Ishikawa (cell line): ENCODE results near the gene ANO3.

Source experiments
- CEBPB ChIP-seq: IDR thresholded peaks from 2 replicates; pipeline ENCODE4 v1.6.1; 2012
- CREB1 ChIP-seq: IDR thresholded peaks from 2 replicates; pipeline ENCODE4 v1.6.1; 2012; ENCODE audit warnings: low read depth
- EGR1 ChIP-seq: IDR thresholded peaks from 2 replicates; pipeline ENCODE4 v1.6.1; 2012
- EP300 ChIP-seq: IDR thresholded peaks from 2 replicates; pipeline ENCODE4 v1.6.1; 2012; ENCODE audit warnings: borderline replicate concordance
- FOXM1 ChIP-seq: IDR thresholded peaks from 2 replicates; pipeline ENCODE4 v1.6.1; 2012; ENCODE audit warnings: low read depth, borderline replicate concordance
- NFIC ChIP-seq: IDR thresholded peaks from 2 replicates; pipeline ENCODE4 v1.6.1; 2012
- RAD21 ChIP-seq: IDR thresholded peaks from 2 replicates; pipeline ENCODE4 v1.6.1; 2012; ENCODE audit warnings: low read depth
- TAF1 ChIP-seq: IDR thresholded peaks from 2 replicates; pipeline ENCODE4 v1.6.1; 2012; ENCODE audit warnings: low read depth, mild to moderate bottlenecking
- TCF12 ChIP-seq: IDR thresholded peaks from 2 replicates; pipeline ENCODE4 v1.6.1; 2012; ENCODE audit warnings: low read depth
- TEAD4 ChIP-seq: IDR thresholded peaks from 2 replicates; pipeline ENCODE4 v1.6.1; 2012
- USF1 ChIP-seq: IDR thresholded peaks from 2 replicates; pipeline ENCODE4 v1.6.1; 2012
- YY1 ChIP-seq: IDR thresholded peaks from 2 replicates; pipeline ENCODE4 v1.6.1; 2012; ENCODE audit warnings: low read depth
- ZBTB7A ChIP-seq: IDR thresholded peaks from 2 replicates; pipeline ENCODE4 v1.6.1; 2012; ENCODE audit warnings: low read depth
- TF ChIP-seq, protein P1 (sequence below): IDR thresholded peaks from 2 replicates; pipeline ENCODE4 v1.6.1; 2012
- TF ChIP-seq, protein P2 (sequence below): IDR thresholded peaks from 2 replicates; pipeline ENCODE4 v1.6.1; 2012; ENCODE audit warnings: low read depth, mild to moderate bottlenecking

Gene ANO3

GRCh38 chr11:26618441-26618840 lies 286.5 kb downstream of the ANO3 start:
- TF ChIP-seq CEBPB (no peak), YY1 (no peak), TAF1 (no peak), FOXM1 (no peak), RAD21 (no peak), ZBTB7A (no peak)
- TF ChIP-seq, protein P1, sequence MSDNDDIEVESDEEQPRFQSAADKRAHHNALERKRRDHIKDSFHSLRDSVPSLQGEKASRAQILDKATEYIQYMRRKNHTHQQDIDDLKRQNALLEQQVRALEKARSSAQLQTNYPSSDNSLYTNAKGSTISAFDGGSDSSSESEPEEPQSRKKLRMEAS = no peak

DNA sequence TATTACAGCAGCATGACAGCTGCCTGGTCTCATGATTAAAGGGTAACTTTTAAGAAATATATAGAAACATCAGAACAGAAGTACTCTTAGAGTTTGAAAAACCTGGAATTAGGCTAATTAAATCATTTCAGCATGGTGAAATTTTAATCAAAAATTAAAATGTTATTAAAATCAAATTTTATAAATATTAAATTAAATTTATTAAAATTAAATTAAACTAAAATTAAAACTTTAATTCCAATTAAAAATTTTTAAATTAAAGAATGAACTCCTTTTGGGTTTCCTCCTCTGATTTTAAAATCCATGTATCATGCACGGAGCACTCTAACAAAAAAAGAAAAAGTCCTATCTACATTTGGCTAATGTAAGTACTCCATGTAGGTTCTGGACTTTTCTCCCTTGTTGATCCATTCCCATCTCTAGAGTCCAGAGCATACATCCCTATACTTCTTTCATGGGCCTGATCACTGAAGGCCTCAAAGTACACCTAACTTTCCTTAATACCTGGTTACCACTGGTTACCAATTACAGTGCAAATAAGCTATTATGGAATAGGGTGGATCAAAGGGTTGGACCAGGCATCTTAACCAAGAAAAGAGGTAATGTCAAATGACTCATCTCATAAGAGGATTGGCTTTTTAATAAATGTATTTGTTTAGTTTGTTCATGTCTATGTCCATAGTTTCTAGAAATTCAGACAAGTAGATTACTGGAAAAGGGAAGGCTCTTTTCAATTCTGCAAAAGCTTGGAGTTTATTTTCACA lies 288.5 kb downstream of the ANO3 start:
- TF ChIP-seq YY1 (no peak), USF1 (no peak), TCF12 (no peak), EP300 (no peak), TEAD4 (no peak), CEBPB (no peak), FOXM1 (no peak), EGR1 (no peak), RAD21 (no peak), NFIC (no peak)

GRCh38 chr11:26621132-26621531 lies 289.2 kb downstream of the ANO3 start:
- TF ChIP-seq CEBPB (no peak), CREB1 (no peak), TEAD4 (no peak), NFIC (no peak), FOXM1 (no peak), RAD21 (no peak), TCF12 (no peak), YY1 (no peak), USF1 (no peak), TAF1 (no peak), ZBTB7A (no peak), EP300 (no peak), EGR1 (no peak)
- TF ChIP-seq, protein P1 = no peak
- TF ChIP-seq, protein P2, sequence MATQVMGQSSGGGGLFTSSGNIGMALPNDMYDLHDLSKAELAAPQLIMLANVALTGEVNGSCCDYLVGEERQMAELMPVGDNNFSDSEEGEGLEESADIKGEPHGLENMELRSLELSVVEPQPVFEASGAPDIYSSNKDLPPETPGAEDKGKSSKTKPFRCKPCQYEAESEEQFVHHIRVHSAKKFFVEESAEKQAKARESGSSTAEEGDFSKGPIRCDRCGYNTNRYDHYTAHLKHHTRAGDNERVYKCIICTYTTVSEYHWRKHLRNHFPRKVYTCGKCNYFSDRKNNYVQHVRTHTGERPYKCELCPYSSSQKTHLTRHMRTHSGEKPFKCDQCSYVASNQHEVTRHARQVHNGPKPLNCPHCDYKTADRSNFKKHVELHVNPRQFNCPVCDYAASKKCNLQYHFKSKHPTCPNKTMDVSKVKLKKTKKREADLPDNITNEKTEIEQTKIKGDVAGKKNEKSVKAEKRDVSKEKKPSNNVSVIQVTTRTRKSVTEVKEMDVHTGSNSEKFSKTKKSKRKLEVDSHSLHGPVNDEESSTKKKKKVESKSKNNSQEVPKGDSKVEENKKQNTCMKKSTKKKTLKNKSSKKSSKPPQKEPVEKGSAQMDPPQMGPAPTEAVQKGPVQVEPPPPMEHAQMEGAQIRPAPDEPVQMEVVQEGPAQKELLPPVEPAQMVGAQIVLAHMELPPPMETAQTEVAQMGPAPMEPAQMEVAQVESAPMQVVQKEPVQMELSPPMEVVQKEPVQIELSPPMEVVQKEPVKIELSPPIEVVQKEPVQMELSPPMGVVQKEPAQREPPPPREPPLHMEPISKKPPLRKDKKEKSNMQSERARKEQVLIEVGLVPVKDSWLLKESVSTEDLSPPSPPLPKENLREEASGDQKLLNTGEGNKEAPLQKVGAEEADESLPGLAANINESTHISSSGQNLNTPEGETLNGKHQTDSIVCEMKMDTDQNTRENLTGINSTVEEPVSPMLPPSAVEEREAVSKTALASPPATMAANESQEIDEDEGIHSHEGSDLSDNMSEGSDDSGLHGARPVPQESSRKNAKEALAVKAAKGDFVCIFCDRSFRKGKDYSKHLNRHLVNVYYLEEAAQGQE = no peak

- TF ChIP-seq CEBPB (no peak), TCF12 (no peak), EGR1 (no peak), RAD21 (no peak), TEAD4 (no peak), YY1 (no peak), FOXM1 (no peak), TAF1 (no peak), USF1 (no peak), EP300 (no peak)
- TF ChIP-seq, protein P1 = no peak
- TF ChIP-seq, protein P2 = no peak
Measured at GRCh38 chr11:26622181-26622580, 290.3 kb downstream of the ANO3 start.

- no peak for TF ChIP-seq TAF1
Measured at GRCh38 chr11:26623076-26623659, 291.2 kb downstream of the ANO3 start.

GRCh38 chr11:26626346-26626745 lies 294.4 kb downstream of the ANO3 start:
- TF ChIP-seq EP300 (no peak), FOXM1 (no peak), EGR1 (no peak), RAD21 (no peak), ZBTB7A (no peak), USF1 (no peak), TCF12 (no peak), TEAD4 (no peak), YY1 (no peak), CREB1 (no peak), NFIC (no peak), TAF1 (no peak), CEBPB (no peak)
- TF ChIP-seq, protein P2 = no peak
- TF ChIP-seq, protein P1 = no peak
